ENCODE data around the gene CCDC60. TPM values are rescaled to one million over a fixed set of nuclear protein-coding genes. Genes with fewer than 3 reads are reported as not detected.

CCDC60 gene
- total RNA-seq, 1 donor from 2014 or later: not detected

- Mint-ChIP-seq H3K4me1 (ENCODE audit: low read depth) (no peaks in the 10 kb centered on the region), H3K36me3 (ENCODE audit: low read depth) (no peaks in the 10 kb centered on the region), H3K4me3 (ENCODE audit: unreplicated experiment) (no peak overlapping the region), H3K27me3 (ENCODE audit: low read depth) (no peaks in the 10 kb centered on the region), H3K9me3 (ENCODE audit: low read depth) (peaks cover 4% of the 10 kb centered on the region), H3K27ac (ENCODE audit: unreplicated experiment) (no peak overlapping the region)
- TF ChIP-seq CTCF (IDR thresholded peaks at IDR 0.05): no peak
- DNase-seq (ENCODE audit: low spot score): no peak
Observed at GRCh38 chr12:119366007-119366406, 31.5 kb downstream of the CCDC60 start.

GRCh38 chr12:119369161-119369560, 34.6 kb downstream of the CCDC60 start:
- Mint-ChIP-seq H3K4me3 (ENCODE audit: unreplicated experiment) (no peak overlapping the region), H3K27ac (ENCODE audit: unreplicated experiment) (no peak overlapping the region), H3K27me3 (ENCODE audit: low read depth) (no peaks in the 10 kb centered on the region), H3K36me3 (ENCODE audit: low read depth) (no peaks in the 10 kb centered on the region), H3K4me1 (ENCODE audit: low read depth) (no peaks in the 10 kb centered on the region), H3K9me3 (ENCODE audit: low read depth) (peaks cover 4% of the 10 kb centered on the region)
- TF ChIP-seq CTCF (IDR thresholded peaks at IDR 0.05): no peak
- DNase-seq (ENCODE audit: low spot score): no peak

GRCh38 chr12:119369907-119370546, 35.5 kb downstream of the CCDC60 start:
- TF ChIP-seq CTCF (IDR thresholded peaks at IDR 0.05): no peak
- no peak overlapping the region for H3K27ac Mint-ChIP-seq (ENCODE audit: unreplicated experiment)
- peaks cover 4% of the 10 kb centered on the region for H3K9me3 Mint-ChIP-seq (ENCODE audit: low read depth)
- no peak overlapping the region for H3K4me3 Mint-ChIP-seq (ENCODE audit: unreplicated experiment)
- no peak for DNase-seq (ENCODE audit: low spot score)
- H3K4me1 Mint-ChIP-seq (ENCODE audit: low read depth): no peaks in the 10 kb centered on the region
- H3K36me3 Mint-ChIP-seq (ENCODE audit: low read depth): no peaks in the 10 kb centered on the region
- H3K27me3 Mint-ChIP-seq (ENCODE audit: low read depth): no peaks in the 10 kb centered on the region

GRCh38 chr12:119372540-119372939, 38.0 kb downstream of the CCDC60 start:
- Mint-ChIP-seq H3K36me3 (ENCODE audit: low read depth) (no peaks in the 10 kb centered on the region), H3K27me3 (ENCODE audit: low read depth) (no peaks in the 10 kb centered on the region), H3K9me3 (ENCODE audit: low read depth) (peaks cover 3% of the 10 kb centered on the region), H3K4me1 (ENCODE audit: low read depth) (no peaks in the 10 kb centered on the region), H3K4me3 (ENCODE audit: unreplicated experiment) (no peak overlapping the region), H3K27ac (ENCODE audit: unreplicated experiment) (no peak overlapping the region)
- no peak for DNase-seq (ENCODE audit: low spot score)
- no peak for TF ChIP-seq CTCF (IDR thresholded peaks at IDR 0.05)

- Mint-ChIP-seq H3K27ac (ENCODE audit: unreplicated experiment) (no peak overlapping the region), H3K36me3 (ENCODE audit: low read depth) (no peaks in the 10 kb centered on the region), H3K9me3 (ENCODE audit: low read depth) (no peaks in the 10 kb centered on the region), H3K4me1 (ENCODE audit: low read depth) (no peaks in the 10 kb centered on the region), H3K4me3 (ENCODE audit: unreplicated experiment) (no peak overlapping the region), H3K27me3 (ENCODE audit: low read depth) (no peaks in the 10 kb centered on the region)
- no peak for TF ChIP-seq CTCF (IDR thresholded peaks at IDR 0.05)
- DNase-seq (ENCODE audit: low spot score): no peak
Observed at GRCh38 chr12:119373001-119373400, 38.5 kb downstream of the CCDC60 start.
